ENCODE data around the gene TMUB1.
A peak's percentile ranks its signal among the peaks of the same experiment; 100 is the strongest.

The TMUB1 gene

DNA sequence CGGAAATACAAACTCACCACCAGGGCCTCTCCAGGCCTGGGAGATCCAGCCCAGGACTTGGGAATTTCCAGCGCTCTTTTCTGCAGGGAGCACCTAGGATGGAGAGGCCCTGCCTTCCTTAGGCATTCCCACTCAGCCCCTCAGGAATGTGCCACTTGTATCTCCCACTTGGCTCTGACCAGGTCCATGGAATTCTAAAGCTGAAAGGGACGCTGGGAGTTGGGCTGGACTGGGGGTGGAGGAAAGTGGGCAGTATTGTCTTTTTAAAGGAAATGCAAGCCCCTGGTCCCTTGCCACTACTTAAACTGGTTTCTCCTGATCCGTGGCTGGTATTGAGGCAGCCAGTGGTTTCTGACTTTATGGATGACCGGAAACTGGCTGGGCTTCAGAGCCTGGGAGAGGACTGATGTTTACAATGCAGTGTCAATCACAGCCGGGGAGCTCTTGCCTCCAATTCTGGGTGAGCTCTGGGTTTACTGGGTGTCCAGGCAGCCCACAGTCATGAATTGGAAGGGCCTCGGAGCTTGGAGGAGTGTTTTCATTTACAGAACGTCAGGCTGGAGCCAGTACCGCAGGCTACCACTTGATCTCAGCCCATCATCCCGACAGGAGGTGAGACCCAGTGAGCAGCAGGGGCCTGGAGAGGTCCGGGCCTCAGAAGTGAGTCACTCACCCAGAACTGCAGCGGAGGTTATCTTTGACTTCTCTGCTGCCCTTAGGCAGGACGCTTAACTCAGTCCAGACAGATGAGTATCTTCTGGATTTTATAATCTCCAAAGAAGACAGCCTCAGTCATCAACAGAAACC, 30.3 kb upstream of the TMUB1 start:
- H3K9me3 ChIP-seq (ENCODE audit: control insufficient read depth, insufficient read depth, low read depth, low read length) = no peaks in the 10 kb centered on the region
- peaks cover 39% of the 10 kb centered on the region for H3K4me1 ChIP-seq (ENCODE audit: control insufficient read depth, insufficient read depth, low read length)
- H3K4me3 ChIP-seq (ENCODE audit: low read depth, low read length) = peak overlapping the region; percentile 40
- H3K27me3 ChIP-seq (ENCODE audit: control insufficient read depth, insufficient read depth, low read length) = peaks cover 12% of the 10 kb centered on the region; the same call in 1 of the 2 replicates
- H3K9ac ChIP-seq (ENCODE audit: low read length) = peak overlapping the region; percentile 68
- no peak overlapping the region; the same call in 1 of the 2 replicates for H3K27ac ChIP-seq (ENCODE audit: low read depth, low read length)
- H3K36me3 ChIP-seq (ENCODE audit: control insufficient read depth, insufficient read depth, low read length) = peaks cover 15% of the 10 kb centered on the region

DNA sequence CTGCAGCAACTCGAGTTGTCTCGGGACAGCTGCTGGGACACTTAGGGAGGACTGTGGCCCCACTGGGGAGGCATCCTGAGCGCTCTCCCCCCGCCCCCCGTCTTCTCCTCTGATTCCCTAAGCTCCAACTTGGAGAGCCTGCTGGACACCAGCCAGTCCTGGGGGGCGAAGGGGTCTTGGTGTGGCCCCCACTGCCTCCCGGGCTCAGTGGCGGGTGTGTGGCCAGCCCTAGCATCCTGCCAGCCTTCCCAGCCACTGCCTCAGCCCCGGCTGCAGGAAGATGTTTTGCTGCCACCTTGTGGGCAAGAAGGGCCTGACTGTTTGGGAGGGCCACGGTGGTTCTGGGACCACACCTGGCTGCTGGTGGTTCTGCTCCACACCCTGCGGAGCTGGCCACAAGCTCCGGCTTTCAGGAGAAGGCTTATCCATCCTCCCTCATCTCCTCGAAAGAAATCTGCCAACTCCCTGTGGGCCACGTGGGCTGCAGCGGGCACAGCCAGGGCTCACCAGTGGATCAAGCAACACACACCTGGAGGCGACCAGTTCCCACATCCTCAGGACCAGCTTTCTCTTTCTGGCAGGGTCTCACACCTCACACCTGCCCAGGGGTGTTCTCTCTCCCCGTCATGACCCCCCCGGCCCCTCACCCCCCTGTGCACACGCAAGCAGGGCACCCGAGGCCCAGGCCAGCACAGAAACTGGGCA, 27.8 kb upstream of the TMUB1 start:
- no peak overlapping the region for H3K27ac ChIP-seq (ENCODE audit: low read depth, low read length)
- no peaks in the 10 kb centered on the region for H3K9me3 ChIP-seq (ENCODE audit: control insufficient read depth, insufficient read depth, low read depth, low read length)
- H3K4me1 ChIP-seq (ENCODE audit: control insufficient read depth, insufficient read depth, low read length) = peaks cover 45% of the 10 kb centered on the region
- no peak overlapping the region for H3K4me3 ChIP-seq (ENCODE audit: low read depth, low read length)
- H3K9ac ChIP-seq (ENCODE audit: low read length) = no peak overlapping the region
- peaks cover 11% of the 10 kb centered on the region; the same call in 1 of the 2 replicates for H3K27me3 ChIP-seq (ENCODE audit: control insufficient read depth, insufficient read depth, low read length)
- no peaks in the 10 kb centered on the region for H3K36me3 ChIP-seq (ENCODE audit: control insufficient read depth, insufficient read depth, low read length)

DNA sequence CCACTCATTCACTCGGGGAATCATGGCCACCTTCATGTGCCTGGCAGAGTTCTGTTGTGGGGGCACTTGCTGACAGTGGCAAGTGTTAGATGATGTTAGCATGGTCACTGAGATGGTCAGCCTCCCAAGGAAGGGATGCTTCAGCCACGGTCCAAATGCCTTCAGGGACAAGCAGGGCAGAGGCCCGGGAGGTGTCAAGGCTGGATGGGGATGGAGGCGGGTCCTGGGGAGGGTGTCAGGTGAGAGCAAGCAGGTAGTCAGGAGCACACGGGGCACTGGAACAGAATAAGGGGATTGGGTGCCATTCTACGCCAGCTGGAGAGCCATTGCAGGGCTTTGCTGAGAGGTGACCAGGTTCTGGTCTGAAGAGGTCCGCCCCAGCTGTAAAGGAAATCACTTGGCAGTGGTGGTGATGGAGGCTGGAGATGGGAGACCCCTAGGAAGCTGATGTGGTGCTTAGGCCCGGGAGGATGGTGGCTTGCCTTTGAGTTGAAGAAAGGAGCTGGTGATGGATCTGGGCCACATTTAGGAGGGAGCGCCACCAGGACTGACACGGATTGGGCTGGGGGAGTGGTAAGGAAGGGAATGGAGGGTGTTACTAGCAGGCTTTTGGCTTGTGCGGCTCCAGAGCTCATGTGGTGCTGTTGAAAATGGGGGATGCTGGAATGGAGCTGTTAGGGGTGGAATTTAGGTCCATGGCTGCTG, 27.1 kb upstream of the TMUB1 start:
- no peak overlapping the region for H3K4me3 ChIP-seq (ENCODE audit: low read depth, low read length)
- H3K27ac ChIP-seq (ENCODE audit: low read depth, low read length) = no peak overlapping the region
- H3K4me1 ChIP-seq (ENCODE audit: control insufficient read depth, insufficient read depth, low read length) = peaks cover 39% of the 10 kb centered on the region
- H3K36me3 ChIP-seq (ENCODE audit: control insufficient read depth, insufficient read depth, low read length) = no peaks in the 10 kb centered on the region
- H3K9ac ChIP-seq (ENCODE audit: low read length) = no peak overlapping the region
- no peaks in the 10 kb centered on the region for H3K9me3 ChIP-seq (ENCODE audit: control insufficient read depth, insufficient read depth, low read depth, low read length)
- H3K27me3 ChIP-seq (ENCODE audit: control insufficient read depth, insufficient read depth, low read length) = 0 out of 2 replicates have a peak, but pooled peaks cover 5% of the 10 kb centered on the region

DNA sequence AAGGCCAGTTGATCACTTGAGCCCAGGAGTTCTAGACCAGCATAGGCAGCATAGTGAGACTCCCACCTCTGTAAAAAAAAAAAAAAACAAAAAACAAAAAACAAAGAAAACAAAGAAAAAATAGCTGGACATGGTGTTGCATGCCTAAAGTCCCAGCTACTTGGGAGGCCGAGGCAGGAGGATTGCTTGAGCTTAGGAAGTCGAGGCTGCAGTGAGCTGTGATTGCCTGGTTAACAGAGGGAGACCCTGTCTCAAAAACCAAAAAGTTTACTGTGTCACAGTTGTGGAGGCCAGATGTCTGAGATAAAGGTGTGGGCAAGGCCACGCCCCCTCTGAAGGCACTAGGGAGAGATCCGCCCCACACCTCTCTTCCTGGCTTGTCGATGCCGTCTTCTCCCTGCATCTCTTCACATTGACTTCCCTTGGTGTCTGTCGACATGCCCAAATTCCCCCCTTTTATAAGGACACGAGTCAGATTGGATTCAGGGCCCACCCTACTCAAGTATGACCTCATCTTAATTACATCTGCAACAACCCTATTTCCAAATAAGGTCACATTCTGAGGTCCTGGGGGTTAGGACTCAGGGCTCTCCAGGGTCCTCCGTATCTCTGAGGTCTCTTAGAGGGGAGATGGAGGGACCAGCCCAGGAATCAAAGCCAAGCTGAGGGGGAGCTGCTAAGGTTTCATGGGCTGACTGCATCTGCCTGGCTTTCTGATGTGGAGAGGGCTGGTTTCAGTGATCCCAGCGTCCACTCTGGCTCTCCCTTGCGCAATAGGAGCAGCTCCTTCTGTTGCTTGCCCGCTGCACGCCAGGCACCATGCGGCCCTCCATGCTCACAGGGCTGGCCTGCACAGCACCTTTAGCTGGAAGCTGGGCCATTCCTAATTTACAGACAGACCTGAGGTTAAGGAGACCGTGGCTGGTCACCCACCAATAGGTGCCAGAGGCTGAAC, 26.1 kb upstream of the TMUB1 start:
- H3K27me3 ChIP-seq (ENCODE audit: control insufficient read depth, insufficient read depth, low read length) = 0 out of 2 replicates have a peak, but pooled peaks cover 5% of the 10 kb centered on the region
- H3K36me3 ChIP-seq (ENCODE audit: control insufficient read depth, insufficient read depth, low read length) = no peaks in the 10 kb centered on the region
- H3K4me1 ChIP-seq (ENCODE audit: control insufficient read depth, insufficient read depth, low read length) = peaks cover 46% of the 10 kb centered on the region
- no peak overlapping the region for H3K9ac ChIP-seq (ENCODE audit: low read length)
- H3K9me3 ChIP-seq (ENCODE audit: control insufficient read depth, insufficient read depth, low read depth, low read length) = no peaks in the 10 kb centered on the region
- H3K4me3 ChIP-seq (ENCODE audit: low read depth, low read length) = no peak overlapping the region
- no peak overlapping the region; the same call in 1 of the 2 replicates for H3K27ac ChIP-seq (ENCODE audit: low read depth, low read length)

DNA sequence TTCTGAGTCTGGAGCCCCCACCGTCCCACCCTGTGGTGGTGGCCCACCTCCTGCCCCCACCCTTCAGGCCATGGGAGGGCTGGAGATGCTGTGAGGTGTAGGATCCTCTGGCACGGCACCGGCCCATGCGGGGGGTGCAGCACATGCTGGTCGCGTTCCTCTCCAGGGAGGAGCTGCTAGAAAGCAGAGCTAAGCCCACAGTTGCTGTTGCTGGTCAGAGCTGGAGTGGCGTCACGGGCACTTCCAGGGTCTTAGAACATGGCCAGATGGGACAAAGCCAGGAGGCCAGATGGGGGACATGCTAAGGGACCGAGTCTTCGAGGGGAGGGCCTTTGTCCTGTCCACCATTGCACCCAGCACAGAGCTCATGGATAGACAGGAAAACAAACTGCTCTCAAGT, 24.6 kb upstream of the TMUB1 start:
- H3K27me3 ChIP-seq (ENCODE audit: control insufficient read depth, insufficient read depth, low read length) = no peaks in the 10 kb centered on the region
- no peaks in the 10 kb centered on the region for H3K36me3 ChIP-seq (ENCODE audit: control insufficient read depth, insufficient read depth, low read length)

DNA sequence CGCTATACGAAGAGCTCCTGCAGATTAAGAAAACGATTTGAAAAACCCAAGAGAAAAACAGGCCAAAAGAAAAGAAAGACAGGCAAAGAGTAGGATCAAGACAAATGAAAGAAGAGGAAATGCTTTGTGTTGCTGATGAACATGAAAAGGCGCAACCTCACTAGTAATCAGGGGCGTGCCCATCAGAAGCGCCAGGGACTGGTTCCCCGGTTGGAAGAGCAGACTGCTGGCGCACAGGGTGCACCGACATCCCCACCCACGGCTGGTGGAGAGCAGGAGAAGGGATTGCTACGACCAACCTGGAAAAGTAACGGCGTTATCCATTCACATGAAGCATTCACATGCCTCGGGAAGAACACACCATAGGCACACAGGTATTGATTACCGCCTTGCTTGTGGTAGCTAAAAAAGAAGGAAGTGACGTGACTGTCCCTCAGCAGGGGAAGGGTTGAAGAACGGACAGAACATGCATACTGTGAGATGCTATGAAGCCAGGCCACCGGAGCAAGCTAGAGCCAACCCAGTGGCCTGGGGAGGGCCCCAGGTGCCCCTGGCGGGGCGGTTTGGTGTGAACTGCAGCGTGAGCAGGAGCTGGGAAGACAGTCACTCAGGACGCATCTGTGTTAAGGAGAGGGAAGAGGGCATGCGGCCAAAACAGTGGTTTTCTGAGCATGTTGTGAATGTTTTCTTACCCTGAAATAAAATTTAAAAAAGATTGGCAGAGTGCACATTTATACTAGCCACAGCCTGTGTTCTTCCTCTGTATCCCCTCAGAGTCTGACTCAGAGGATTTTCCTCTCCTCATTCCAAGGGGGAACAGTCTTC, 21.3 kb upstream of the TMUB1 start:
- Histone ChIP-seq H3K4me1 (ENCODE audit: control insufficient read depth, insufficient read depth, low read length) (peaks cover 53% of the 10 kb centered on the region), H3K27ac (ENCODE audit: low read depth, low read length) (peak overlapping the region; percentile 32), H3K36me3 (ENCODE audit: control insufficient read depth, insufficient read depth, low read length) (no peaks in the 10 kb centered on the region), H3K27me3 (ENCODE audit: control insufficient read depth, insufficient read depth, low read length) (no peaks in the 10 kb centered on the region), H3K9ac (ENCODE audit: low read length) (peak overlapping the region; percentile 73), H3K4me3 (ENCODE audit: low read depth, low read length) (peak overlapping the region; percentile 52), H3K9me3 (ENCODE audit: control insufficient read depth, insufficient read depth, low read depth, low read length) (no peaks in the 10 kb centered on the region)

More for the DNA sequence above, 24.6 kb upstream of the TMUB1 start:
- Histone ChIP-seq H3K9ac (ENCODE audit: low read length) (no peak overlapping the region), H3K9me3 (ENCODE audit: control insufficient read depth, insufficient read depth, low read depth, low read length) (no peaks in the 10 kb centered on the region), H3K4me3 (ENCODE audit: low read depth, low read length) (no peak overlapping the region), H3K4me1 (ENCODE audit: control insufficient read depth, insufficient read depth, low read length) (peaks cover 41% of the 10 kb centered on the region), H3K27ac (ENCODE audit: low read depth, low read length) (no peak overlapping the region)

DNA sequence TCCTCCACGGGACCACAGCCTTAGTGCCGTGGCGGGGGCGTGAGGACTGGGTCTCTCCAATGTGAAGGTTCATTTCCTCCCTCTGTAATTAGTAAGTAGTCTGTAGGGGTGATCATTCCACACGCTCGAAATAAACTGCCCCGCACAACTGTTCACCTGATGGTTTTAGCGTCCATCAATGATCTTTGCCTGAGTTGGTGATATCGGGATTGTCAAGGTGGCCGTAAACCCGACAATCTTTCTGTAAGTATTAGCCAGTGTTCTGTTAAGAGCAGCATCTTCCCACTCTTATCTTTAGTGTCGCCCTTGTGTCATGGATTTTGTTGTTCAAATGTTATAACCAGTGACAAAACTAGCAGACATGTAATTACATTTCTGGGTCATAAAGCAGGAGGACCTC, 20.7 kb upstream of the TMUB1 start:
- Histone ChIP-seq H3K4me3 (ENCODE audit: low read depth, low read length) (peak overlapping the region; percentile 52), H3K9ac (ENCODE audit: low read length) (peak overlapping the region; percentile 73), H3K27ac (ENCODE audit: low read depth, low read length) (peak overlapping the region; percentile 32), H3K4me1 (ENCODE audit: control insufficient read depth, insufficient read depth, low read length) (peaks cover 47% of the 10 kb centered on the region), H3K9me3 (ENCODE audit: control insufficient read depth, insufficient read depth, low read depth, low read length) (no peaks in the 10 kb centered on the region), H3K36me3 (ENCODE audit: control insufficient read depth, insufficient read depth, low read length) (no peaks in the 10 kb centered on the region), H3K27me3 (ENCODE audit: control insufficient read depth, insufficient read depth, low read length) (no peaks in the 10 kb centered on the region)

DNA sequence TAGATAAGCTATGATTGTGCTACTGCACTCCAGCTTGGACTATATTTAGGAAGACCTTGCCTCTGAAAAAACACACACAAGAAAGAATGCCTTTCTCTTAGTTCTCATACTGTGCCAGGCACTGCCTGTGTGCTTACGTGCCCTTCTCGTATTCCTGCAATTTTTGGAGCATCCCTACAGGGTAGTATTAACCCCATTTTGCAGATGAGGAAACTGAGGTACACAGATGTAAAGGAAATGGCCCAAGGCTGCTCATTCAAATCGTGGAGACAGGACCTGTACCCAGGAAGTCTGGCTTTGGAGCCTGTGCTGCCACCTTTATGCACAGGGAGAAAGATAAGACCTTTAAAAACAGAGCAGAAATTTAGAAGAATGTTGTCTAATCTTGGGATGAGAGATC, 19.7 kb upstream of the TMUB1 start:
- no peaks in the 10 kb centered on the region for H3K9me3 ChIP-seq (ENCODE audit: control insufficient read depth, insufficient read depth, low read depth, low read length)
- no peaks in the 10 kb centered on the region for H3K27me3 ChIP-seq (ENCODE audit: control insufficient read depth, insufficient read depth, low read length)
- H3K36me3 ChIP-seq (ENCODE audit: control insufficient read depth, insufficient read depth, low read length) = no peaks in the 10 kb centered on the region
- H3K4me1 ChIP-seq (ENCODE audit: control insufficient read depth, insufficient read depth, low read length) = peaks cover 37% of the 10 kb centered on the region
- H3K4me3 ChIP-seq (ENCODE audit: low read depth, low read length) = no peak overlapping the region
- no peak overlapping the region for H3K27ac ChIP-seq (ENCODE audit: low read depth, low read length)
- no peak overlapping the region for H3K9ac ChIP-seq (ENCODE audit: low read length)

DNA sequence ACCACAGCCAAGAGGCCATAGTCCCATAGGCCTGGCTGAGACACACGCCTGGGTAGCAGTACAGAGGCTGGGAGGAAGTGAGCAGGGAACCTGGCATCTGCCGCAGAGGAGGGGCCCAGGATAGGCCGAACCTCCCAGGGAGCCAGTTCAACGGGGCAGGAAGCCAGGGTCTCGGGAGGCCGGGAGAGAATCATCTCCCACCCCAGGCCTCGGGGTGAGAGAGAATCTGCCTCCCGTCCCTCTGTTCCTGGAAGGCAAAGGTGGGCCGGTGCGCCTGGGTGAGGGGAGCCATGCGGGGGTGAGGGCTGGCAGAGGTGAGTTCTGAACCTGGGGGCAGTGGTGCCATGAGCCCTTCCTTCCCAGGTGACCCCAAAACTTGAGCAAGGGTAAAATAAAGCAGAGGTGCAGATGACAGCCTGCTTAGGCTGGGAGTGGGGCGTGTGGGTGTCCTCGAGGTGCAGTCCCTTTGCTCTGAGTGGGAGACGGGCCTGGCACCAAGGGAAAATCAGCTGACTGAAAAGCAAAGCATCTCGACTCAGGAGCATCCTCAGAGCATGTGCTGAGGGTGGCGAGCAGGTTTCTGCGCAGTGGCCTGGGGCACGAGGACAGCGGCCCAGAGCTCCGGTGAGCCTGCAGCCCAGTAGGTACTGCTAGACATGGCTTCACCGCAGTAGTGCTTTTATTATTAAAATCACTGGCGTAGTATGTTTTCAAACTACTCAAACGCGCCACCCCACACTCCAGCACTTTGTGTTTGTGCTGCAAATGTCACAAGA, 18.5 kb upstream of the TMUB1 start:
- Histone ChIP-seq H3K4me3 (ENCODE audit: low read depth, low read length) (no peak overlapping the region), H3K27me3 (ENCODE audit: control insufficient read depth, insufficient read depth, low read length) (no peaks in the 10 kb centered on the region), H3K9ac (ENCODE audit: low read length) (no peak overlapping the region), H3K27ac (ENCODE audit: low read depth, low read length) (no peak overlapping the region), H3K36me3 (ENCODE audit: control insufficient read depth, insufficient read depth, low read length) (no peaks in the 10 kb centered on the region), H3K4me1 (ENCODE audit: control insufficient read depth, insufficient read depth, low read length) (peaks cover 35% of the 10 kb centered on the region), H3K9me3 (ENCODE audit: control insufficient read depth, insufficient read depth, low read depth, low read length) (no peaks in the 10 kb centered on the region)

Measured in HUES6 (cell line).